H1 (cell line): ENCODE measurements around the gene FNDC7. TPM values are rescaled to one million over a fixed set of nuclear protein-coding genes. Genes with fewer than 3 reads are reported as not detected.

ENCODE experiments used
- BACH1 ChIP-seq: IDR thresholded peaks from 2 replicates; pipeline ENCODE4 v1.6.1; 2012; ENCODE audit warnings: low read length, improper control_type of control experiment
- BRCA1 ChIP-seq: IDR thresholded peaks from 2 replicates; pipeline ENCODE4 v1.6.1; 2012; ENCODE audit warnings: low read depth, low read length, improper control_type of control experiment
- CHD7 ChIP-seq: fragments of 300-600 bp; sonication (generic); IDR thresholded peaks from 2 replicates; pipeline ENCODE4 v1.7.1; 2012; ENCODE audit warnings: low read length, moderate library complexity, mild to moderate bottlenecking, inconsistent platforms; ENCODE audit not compliant: insufficient replicate concordance
- GTF2F1 ChIP-seq: IDR thresholded peaks from 2 replicates; pipeline ENCODE4 v1.6.1; 2012; ENCODE audit warnings: low read depth, low read length, improper control_type of control experiment, borderline replicate concordance
- KDM1A ChIP-seq: fragments of 200-600, 300-600 bp; sonication (generic); IDR thresholded peaks from 2 replicates; pipeline ENCODE4 v1.7.1; 2016; ENCODE audit warnings: mild to moderate bottlenecking, low read length, borderline replicate concordance
- SP2 ChIP-seq: IDR thresholded peaks from 2 replicates; pipeline ENCODE4 v1.6.1; 2012; ENCODE audit warnings: mild to moderate bottlenecking, low read length, inconsistent platforms
- USF2 ChIP-seq: IDR thresholded peaks from 2 replicates; pipeline ENCODE4 v1.6.1; 2011; ENCODE audit warnings: low read length, improper control_type of control experiment
- polyA plus RNA-seq, 7 experiments: library from polyadenylated mRNA; depleted of rRNA in 3 of 7; stranded (reverse) in 5 of 7; unstranded in 2 of 7; fragments of >200 nt in 5 of 7; fragments of 200-250 nt in 2 of 7; gene quantifications; 1 replicate in 5 of 7; 2 replicates in 1 of 7; 4 replicates in 1 of 7; pipeline versions ENCODE4 v1.2.1 to v1.2.3, GENCODE V29; 2011 to 2013; ENCODE audit warnings: missing spikeins in 2 of 7, mixed read lengths in 2 of 7
- total RNA-seq: library from RNA; stranded (reverse); fragmentation: NEBNext Ultra II Directional; extraction: Animal tissue kit (Norgen Biotek cat#: 25700); gene quantifications from 2 replicates; pipeline ENCODE4 v1.2.1, GENCODE V29; 2021

FNDC7 gene
- total and polyA plus RNA-seq, 2 of the 8 experiments (the other 6 are each of a cell fraction or from before 2014, with no cell fraction given), result 0.13 to 0.20 TPM

DNA sequence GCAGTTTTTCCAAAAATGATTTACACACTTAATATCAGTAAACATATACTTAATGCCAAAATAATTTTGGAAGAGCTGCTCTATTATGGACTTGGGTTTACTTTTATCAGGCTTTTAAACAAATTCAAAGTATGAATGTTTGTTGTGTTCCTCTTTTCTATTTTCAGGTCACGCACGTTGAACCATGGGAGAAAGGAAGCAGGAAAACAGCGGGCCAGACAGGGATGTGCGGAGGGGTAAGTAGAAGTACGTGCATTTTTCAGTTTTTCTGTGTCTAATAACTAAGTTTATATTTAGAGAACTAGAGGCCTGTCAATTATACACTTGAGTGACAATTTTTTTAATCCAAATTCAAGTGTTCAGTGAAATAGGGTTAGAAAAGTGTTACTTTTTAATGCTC lies 17.2 kb upstream of the FNDC7 start (continued):
- TF ChIP-seq KDM1A (no peak), BACH1 (no peak), BRCA1 (no peak), SP2 (no peak), GTF2F1 (no peak), USF2 (no peak), CHD7 (no peak)
